ENCODE data around the gene PKIG.
A peak's percentile ranks its signal among the peaks of the same experiment; 100 is the strongest.

Gene PKIG

GRCh38 chr20:44616604-44616964 lies 34.2 kb downstream of the PKIG start:
- DNase-seq = peak in 5 of 56 donors; percentile 49 to 67 (median 54)

- peak in 1 of 56 donors; percentile 10 for DNase-seq
These were observed 35.9 kb downstream of the PKIG start for GRCh38 chr20:44618318-44618731.

- no peak for DNase-seq
These were observed 36.9 kb downstream of the PKIG start for GRCh38 chr20:44619294-44619693.

GRCh38 chr20:44620030-44620429 lies 37.7 kb downstream of the PKIG start:
- DNase-seq = no peak

GRCh38 chr20:44621325-44621724 lies 38.9 kb downstream of the PKIG start:
- DNase-seq = no peak

GRCh38 chr20:44621939-44622338 lies 39.6 kb downstream of the PKIG start:
- DNase-seq = no peak

- no peak for DNase-seq
These were observed 40.3 kb downstream of the PKIG start for GRCh38 chr20:44622501-44623270.

GRCh38 chr20:44624152-44624551 lies 41.8 kb downstream of the PKIG start:
- no peak for DNase-seq

- DNase-seq = no peak
These were observed 42.4 kb downstream of the PKIG start for GRCh38 chr20:44624743-44625271.

- DNase-seq = no peak
These were observed 43.0 kb downstream of the PKIG start for GRCh38 chr20:44625361-44625760.

- DNase-seq = no peak
These were observed 43.9 kb downstream of the PKIG start for GRCh38 chr20:44626278-44626677.

GRCh38 chr20:44627364-44628010 lies 45.1 kb downstream of the PKIG start:
- DNase-seq = no peak

- DNase-seq = no peak
These were observed 46.6 kb downstream of the PKIG start for GRCh38 chr20:44629017-44629385.

- DNase-seq = peak in 22 of 56 donors; percentile 11 to 56 (median 26)
These were observed 47.2 kb downstream of the PKIG start for GRCh38 chr20:44629542-44629941.

GRCh38 chr20:44630297-44630696 lies 47.9 kb downstream of the PKIG start:
- no peak for DNase-seq

- DNase-seq = no peak
These were observed 49.8 kb downstream of the PKIG start for GRCh38 chr20:44632103-44632752.

- DNase-seq = peak in 8 of 56 donors; percentile 12 to 56 (median 34)
These were observed 50.9 kb downstream of the PKIG start for GRCh38 chr20:44633187-44633810.

- peak in 1 of 56 donors; percentile 39 for DNase-seq
These were observed 51.7 kb downstream of the PKIG start for GRCh38 chr20:44633872-44634600.

- DNase-seq = no peak
These were observed 53.5 kb downstream of the PKIG start for GRCh38 chr20:44635877-44636276.

GRCh38 chr20:44637042-44637441 lies 54.7 kb downstream of the PKIG start:
- no peak for DNase-seq
